ENCODE data around the gene KCTD1. TPM values are rescaled to one million over a fixed set of nuclear protein-coding genes. Genes with fewer than 3 reads are reported as not detected.

The KCTD1 gene
- total and polyA plus RNA-seq, 10 of the 15 experiments (the other 5 are each of a cell fraction or from before 2014, with no cell fraction given), result 1.5 to 13.4 (median 5.5) TPM

GRCh38 chr18:26483633-26484032, 64.7 kb downstream of the KCTD1 start (continued):
- no peak for TF ChIP-seq SKIL (IDR thresholded peaks at IDR 0.05; ENCODE audit: low read depth, poor library complexity, severe bottlenecking)

- WGBS (ENCODE audit: insufficient coverage, insufficient replicate concordance, low lambda C conversion rate, missing lambda C conversion rate), result 59% methylated on average over 5 of the region's 5 CpGs
- ChIA-PET SMC1A (ENCODE audit: uncharacterized antibody, unreplicated experiment) (interaction anchor here (1.0 kb wide), 1 partner anchor 11 kb away, joined by 3 read pairs; no protein-coding TSS in a partner anchor), RAD21 (ENCODE audit: unreplicated experiment) (no interaction called here), POLR2A (no interaction called here), CTCF (interaction anchor here (1.0 kb wide), 1 partner anchor 14 kb away, joined by 3 read pairs; no protein-coding TSS in a partner anchor)
- BruUV-seq (replicated peaks), result no TSS peak
- FAIRE-seq (no peak), ATAC-seq (no peak), DNase-seq (ENCODE audit: low read depth, low spot score) (no peak)
- no peak for TF ChIP-seq EP300 (IDR thresholded peaks at IDR 0.05; ENCODE audit: borderline replicate concordance in 1 of 2, control insufficient read depth in 1 of 2, low read depth in 2 of 2, low read length in 2 of 2)
- Histone ChIP-seq H3K36me3 (ENCODE audit: control insufficient read depth in 2 of 2, insufficient read depth in 2 of 2, low read length in 1 of 2) (no peaks in the 10 kb centered on the region), H3K4me1 (ENCODE audit: control insufficient read depth, insufficient read depth, low read length) (no peaks in the 10 kb centered on the region), H3K9ac (ENCODE audit: control insufficient read depth, insufficient read depth, low read length) (no peak overlapping the region), H3K4me3 (no peak overlapping the region), H3K79me2 (ENCODE audit: control insufficient read depth, insufficient read depth, low read length) (no peaks in the 10 kb centered on the region), H3K27me3 (replicated peaks in 1 of 2; ENCODE audit: control insufficient read depth in 2 of 2, insufficient read depth in 2 of 2, low read length in 1 of 2) (no peaks in the 10 kb centered on the region), H4K20me1 (ENCODE audit: control insufficient read depth, insufficient read depth) (no peaks in the 10 kb centered on the region), H2AFZ (ENCODE audit: control insufficient read depth, low read depth, low read length) (no peak overlapping the region), H3K9me3 (replicated peaks; ENCODE audit: control insufficient read depth, insufficient read depth, low read length) (no peaks in the 10 kb centered on the region), H3K27ac (ENCODE audit: control insufficient read depth, insufficient read depth) (no peak overlapping the region), H3K4me2 (ENCODE audit: control insufficient read depth, insufficient read depth) (no peak overlapping the region)
- in situ Hi-C loops (cut with MboI) (no loop called here), intact Hi-C loops (cut with micrococcal nuclease; ENCODE audit: unreplicated experiment) (loop anchor here (5.0 kb wide), 1 partner anchor 65 kb away; the partner anchor contains the start of gene KCTD1)
These were observed 65.8 kb downstream of the KCTD1 start for GRCh38 chr18:26482569-26482968.
